Right atrium auricular region (tissue), 2 donors: ENCODE measurements around the gene COPB1. TPM values are rescaled to one million over a fixed set of nuclear protein-coding genes. Genes with fewer than 3 reads are reported as not detected.
A peak's percentile ranks its signal among the peaks of the same experiment; 100 is the strongest.

ENCODE experiments used
- DNase-seq: peaks from one replicate; pipeline ENCODE4 v3.0.0-alpha.2; 2019; ENCODE audit warnings: low spot score
- H3K27ac ChIP-seq, 2 donors: fragments of 200-600 bp; sonication (generic); 1 replicate in 1 of 2; 2 replicates in 1 of 2; pipeline ENCODE4 v1.5.1; 2016 to 2019
- H3K27me3 ChIP-seq, 2 donors: fragments of 200-600 bp; sonication (generic); one replicate each; pipeline versions ENCODE4 v1.5.1 to v1.6.0; 2017 to 2019
- H3K36me3 ChIP-seq: fragments of 200-600 bp; sonication (generic); one replicate; pipeline ENCODE4 v1.5.1; 2016
- H3K4me1 ChIP-seq, 2 donors: fragments of 200-600 bp; sonication (generic); one replicate each; pipeline versions ENCODE4 v1.5.1 to v1.6.0; 2017 to 2019
- H3K4me3 ChIP-seq, 2 donors: fragments of 200-600 bp; sonication (generic); 1 replicate in 1 of 2; 2 replicates in 1 of 2; pipeline ENCODE4 v1.5.1; 2017 to 2019; ENCODE audit warnings: mild to moderate bottlenecking in 1 of 2, moderate library complexity in 1 of 2
- H3K9me3 ChIP-seq, 2 donors: fragments of 200-600 bp; sonication (generic); one replicate each; pipeline ENCODE4 v1.5.1; 2019
- CTCF ChIP-seq, 2 donors: fragments of 200-600 bp; sonication (generic); IDR thresholded peaks; one replicate each; pipeline ENCODE4 v1.5.1; 2019; ENCODE audit warnings: antibody characterized with exemption in 2 of 2
- total RNA-seq, 2 donors: library from RNA; depleted of rRNA; stranded (reverse); fragments of >200 nt; gene quantifications; one replicate each; pipeline ENCODE4 v1.1.0, GENCODE V29; 2016

Gene COPB1
- total RNA-seq, 2 donors from 2014 or later = 61.0 to 61.3 TPM

GRCh38 chr11:14444441-14445189 lies 55.0 kb downstream of the COPB1 start:
- H3K27me3 ChIP-seq = no peaks in the 10 kb centered on the region
- peaks cover 6% of the 10 kb centered on the region for H3K36me3 ChIP-seq
- H3K9me3 ChIP-seq = no peaks in the 10 kb centered on the region
- H3K27ac ChIP-seq = no peak overlapping the region
- no peak overlapping the region for H3K4me3 ChIP-seq
- peaks cover 0 to 11% of the 10 kb centered on the region in 2 donors for H3K4me1 ChIP-seq
- DNase-seq = no peak
- TF ChIP-seq CTCF (IDR thresholded peaks at IDR 0.05) = no peak

GRCh38 chr11:14443638-14444037 lies 56.0 kb downstream of the COPB1 start:
- Histone ChIP-seq H3K36me3 (peaks cover 6% of the 10 kb centered on the region), H3K27ac (no peak overlapping the region), H3K4me3 (no peak overlapping the region), H3K4me1 (peaks cover 0 to 4% of the 10 kb centered on the region in 2 donors), H3K9me3 (no peaks in the 10 kb centered on the region), H3K27me3 (no peaks in the 10 kb centered on the region)
- no peak for DNase-seq
- TF ChIP-seq CTCF (IDR thresholded peaks at IDR 0.05) = no peak

GRCh38 chr11:14435717-14436512 lies 63.7 kb downstream of the COPB1 start:
- Histone ChIP-seq H3K27ac (no peak overlapping the region), H3K27me3 (no peaks in the 10 kb centered on the region), H3K9me3 (no peaks in the 10 kb centered on the region), H3K4me1 (no peaks in the 10 kb centered on the region), H3K36me3 (peaks cover 6% of the 10 kb centered on the region), H3K4me3 (no peak overlapping the region)
- no peak for DNase-seq
- no peak for TF ChIP-seq CTCF (IDR thresholded peaks at IDR 0.05)

- Histone ChIP-seq H3K27ac (no peak overlapping the region), H3K9me3 (no peaks in the 10 kb centered on the region), H3K27me3 (no peaks in the 10 kb centered on the region), H3K4me3 (no peak overlapping the region), H3K4me1 (peaks cover 0 to 28% of the 10 kb centered on the region in 2 donors), H3K36me3 (no peaks in the 10 kb centered on the region)
- DNase-seq = no peak
- TF ChIP-seq CTCF (IDR thresholded peaks at IDR 0.05) = no peak
Measured at GRCh38 chr11:14425621-14426020, 74.0 kb downstream of the COPB1 start.

GRCh38 chr11:14424096-14424495 lies 75.5 kb downstream of the COPB1 start:
- no peaks in the 10 kb centered on the region for H3K36me3 ChIP-seq
- no peak for TF ChIP-seq CTCF (IDR thresholded peaks at IDR 0.05)
- H3K4me1 ChIP-seq = peaks cover 0 to 28% of the 10 kb centered on the region in 2 donors
- no peak overlapping the region for H3K4me3 ChIP-seq
- H3K27me3 ChIP-seq = no peaks in the 10 kb centered on the region
- H3K27ac ChIP-seq = peak overlapping the region in 1 of 2 donors; percentile 75
- no peaks in the 10 kb centered on the region for H3K9me3 ChIP-seq
- no peak for DNase-seq
